Astrocyte (in vitro differentiated cells and primary cell): ENCODE results near the gene ITPK1. TPM values are rescaled to one million over a fixed set of nuclear protein-coding genes. Genes with fewer than 3 reads are reported as not detected.

Experiments used
- DNase-seq: peaks from one replicate; pipeline ENCODE4 v3.0.0-alpha.2; 2010; ENCODE audit warnings: low read depth
- FAIRE-seq: peaks from 2 replicates; lab custom pipeline; 2011; peaks lifted over from hg19 to GRCh38; lab: Jason Lieb, UNC
- H2AFZ ChIP-seq: 2 replicates; pipeline ENCODE4 v1.6.0; 2012; ENCODE audit warnings: low read depth, low read length, inconsistent platforms
- H3K27ac ChIP-seq: 2 replicates; pipeline ENCODE4 v1.5.1; 2011; ENCODE audit warnings: low read depth, low read length, inconsistent platforms
- H3K27me3 ChIP-seq: 2 replicates; pipeline ENCODE4 v1.6.0; 2011; ENCODE audit warnings: low read length, inconsistent platforms; ENCODE audit not compliant: insufficient read depth
- H3K36me3 ChIP-seq: 2 replicates; pipeline ENCODE4 v1.5.1; 2011; ENCODE audit warnings: low read length, inconsistent platforms; ENCODE audit not compliant: insufficient read depth
- H3K4me1 ChIP-seq: 2 replicates; pipeline ENCODE4 v1.5.1; 2011; ENCODE audit warnings: low read length, inconsistent platforms; ENCODE audit not compliant: insufficient read depth
- H3K4me2 ChIP-seq: 2 replicates; pipeline ENCODE4 v1.6.0; 2012; ENCODE audit warnings: low read length, inconsistent platforms
- H3K4me3 ChIP-seq: 2 replicates; pipeline ENCODE4 v1.5.1; 2011; ENCODE audit warnings: low read depth, mild to moderate bottlenecking, low read length, inconsistent platforms; ENCODE audit not compliant: insufficient read depth
- H3K79me2 ChIP-seq: 2 replicates; pipeline ENCODE4 v1.6.0; 2012; ENCODE audit warnings: mild to moderate bottlenecking, low read length, inconsistent platforms; ENCODE audit not compliant: insufficient read depth
- H3K9ac ChIP-seq: 2 replicates; pipeline ENCODE4 v1.6.0; 2012; ENCODE audit warnings: mild to moderate bottlenecking, low read length, inconsistent platforms
- H3K9me3 ChIP-seq: 2 replicates; pipeline ENCODE4 v1.5.1; 2012; ENCODE audit warnings: low read depth, mild to moderate bottlenecking, low read length, inconsistent platforms; ENCODE audit not compliant: insufficient read depth
- H4K20me1 ChIP-seq: 2 replicates; pipeline ENCODE4 v1.6.0; 2012; ENCODE audit warnings: low read length, inconsistent platforms; ENCODE audit not compliant: insufficient read depth
- H3K27ac Mint-ChIP-seq: one replicate; pipeline ENCODE4 v1.8.0; 2021; ENCODE audit warnings: mild to moderate bottlenecking, mixed read lengths; ENCODE audit not compliant: unreplicated experiment
- H3K27me3 Mint-ChIP-seq: one replicate; pipeline ENCODE4 v1.8.0; 2021; ENCODE audit warnings: low read depth, mixed read lengths; ENCODE audit not compliant: unreplicated experiment
- H3K36me3 Mint-ChIP-seq: one replicate; pipeline ENCODE4 v1.8.0; 2021; ENCODE audit warnings: low read depth, mixed read lengths; ENCODE audit not compliant: unreplicated experiment
- H3K4me1 Mint-ChIP-seq: one replicate; pipeline ENCODE4 v1.8.0; 2021; ENCODE audit warnings: low read depth, mixed read lengths; ENCODE audit not compliant: unreplicated experiment
- H3K4me3 Mint-ChIP-seq: one replicate; pipeline ENCODE4 v1.8.0; 2021; ENCODE audit warnings: mild to moderate bottlenecking, moderate library complexity, mixed read lengths; ENCODE audit not compliant: unreplicated experiment
- H3K9me3 Mint-ChIP-seq: one replicate; pipeline ENCODE4 v1.8.0; 2021; ENCODE audit warnings: mild to moderate bottlenecking, mixed read lengths; ENCODE audit not compliant: unreplicated experiment
- EZH2 ChIP-seq: IDR thresholded peaks from 2 replicates; pipeline ENCODE4 v1.6.1; 2012; ENCODE audit warnings: mild to moderate bottlenecking, low read length, inconsistent platforms; ENCODE audit not compliant: insufficient read depth
- total RNA-seq: library from RNA; stranded (reverse); gene quantifications from 2 replicates; pipeline ENCODE4 v1.2.1, GENCODE V29; 2021
- TF ChIP-seq, protein P1 (sequence below): IDR thresholded peaks from 2 replicates; pipeline ENCODE4 v1.5.1; 2011; ENCODE audit warnings: low read depth, mild to moderate bottlenecking, inconsistent platforms, low read length, moderate library complexity; ENCODE audit not compliant: insufficient read depth

ITPK1 gene
- total RNA-seq, 1 donor from 2014 or later: 13.0 TPM

DNA sequence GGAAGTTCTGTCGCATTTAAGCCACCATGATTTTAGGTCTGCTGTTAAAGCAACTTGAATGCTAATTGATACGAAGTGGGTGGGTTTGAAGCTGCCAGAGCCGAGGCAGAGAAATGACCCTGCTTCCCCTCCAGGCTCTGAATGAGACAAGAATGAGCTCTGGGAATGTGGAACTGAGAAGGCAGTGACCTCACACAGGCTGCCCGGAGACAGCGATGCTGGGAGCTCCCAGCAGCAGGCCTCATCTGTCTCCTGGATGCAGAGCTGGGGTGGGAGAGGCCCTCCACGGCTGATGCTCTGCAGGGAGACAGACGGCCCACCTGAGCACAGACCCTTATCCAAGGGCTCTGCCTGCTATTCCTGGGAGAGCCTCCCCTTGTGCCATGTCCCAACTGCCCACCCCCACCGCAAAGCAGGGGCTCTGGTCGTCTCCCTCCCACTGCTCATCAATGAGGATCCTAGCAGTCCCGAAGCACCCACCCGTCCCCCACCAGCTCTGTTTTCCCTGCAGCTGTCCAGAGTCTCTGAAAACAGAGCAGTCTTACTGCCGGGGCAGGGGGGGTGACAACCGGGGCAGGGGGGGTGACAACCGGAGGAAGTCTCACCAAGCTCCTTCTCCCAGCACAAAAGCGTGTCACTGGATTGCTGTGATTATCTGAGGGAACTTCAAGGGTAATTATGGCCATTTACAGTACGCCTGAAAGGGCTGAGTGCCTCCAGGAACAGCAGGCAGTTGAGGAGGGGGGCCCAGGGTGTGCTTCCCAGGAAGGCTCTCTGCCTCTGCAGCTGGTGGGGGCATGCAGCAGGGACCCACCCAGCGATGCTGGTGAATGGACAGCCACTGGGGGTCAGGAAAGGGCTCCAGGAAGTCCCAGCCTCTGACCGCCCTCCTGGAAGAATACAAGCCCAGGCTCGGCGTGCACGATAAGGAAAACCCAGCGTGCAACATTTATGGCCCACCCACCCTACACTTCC is 125.0 kb downstream of the ITPK1 start:
- Histone ChIP-seq H3K79me2 (no peaks in the 10 kb centered on the region), H3K27me3 (no peaks in the 10 kb centered on the region), H3K36me3 (no peaks in the 10 kb centered on the region), H3K4me1 (peaks cover 6% of the 10 kb centered on the region), H2AFZ (no peak overlapping the region), H3K4me3 (no peak overlapping the region), H3K27ac (no peak overlapping the region), H3K9me3 (no peaks in the 10 kb centered on the region), H4K20me1 (peaks cover 7% of the 10 kb centered on the region), H3K4me2 (no peak overlapping the region), H3K9ac (no peak overlapping the region)
- Mint-ChIP-seq H3K27me3 (peaks cover 22% of the 10 kb centered on the region), H3K4me3 (no peak overlapping the region), H3K27ac (no peak overlapping the region), H3K9me3 (peaks cover 6% of the 10 kb centered on the region), H3K4me1 (peaks cover 16% of the 10 kb centered on the region), H3K36me3 (peaks cover 6% of the 10 kb centered on the region)
- TF ChIP-seq, protein P1, sequence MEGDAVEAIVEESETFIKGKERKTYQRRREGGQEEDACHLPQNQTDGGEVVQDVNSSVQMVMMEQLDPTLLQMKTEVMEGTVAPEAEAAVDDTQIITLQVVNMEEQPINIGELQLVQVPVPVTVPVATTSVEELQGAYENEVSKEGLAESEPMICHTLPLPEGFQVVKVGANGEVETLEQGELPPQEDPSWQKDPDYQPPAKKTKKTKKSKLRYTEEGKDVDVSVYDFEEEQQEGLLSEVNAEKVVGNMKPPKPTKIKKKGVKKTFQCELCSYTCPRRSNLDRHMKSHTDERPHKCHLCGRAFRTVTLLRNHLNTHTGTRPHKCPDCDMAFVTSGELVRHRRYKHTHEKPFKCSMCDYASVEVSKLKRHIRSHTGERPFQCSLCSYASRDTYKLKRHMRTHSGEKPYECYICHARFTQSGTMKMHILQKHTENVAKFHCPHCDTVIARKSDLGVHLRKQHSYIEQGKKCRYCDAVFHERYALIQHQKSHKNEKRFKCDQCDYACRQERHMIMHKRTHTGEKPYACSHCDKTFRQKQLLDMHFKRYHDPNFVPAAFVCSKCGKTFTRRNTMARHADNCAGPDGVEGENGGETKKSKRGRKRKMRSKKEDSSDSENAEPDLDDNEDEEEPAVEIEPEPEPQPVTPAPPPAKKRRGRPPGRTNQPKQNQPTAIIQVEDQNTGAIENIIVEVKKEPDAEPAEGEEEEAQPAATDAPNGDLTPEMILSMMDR: no peak
- TF ChIP-seq EZH2: no peak
- DNase-seq (no peak), FAIRE-seq (no peak)

DNA sequence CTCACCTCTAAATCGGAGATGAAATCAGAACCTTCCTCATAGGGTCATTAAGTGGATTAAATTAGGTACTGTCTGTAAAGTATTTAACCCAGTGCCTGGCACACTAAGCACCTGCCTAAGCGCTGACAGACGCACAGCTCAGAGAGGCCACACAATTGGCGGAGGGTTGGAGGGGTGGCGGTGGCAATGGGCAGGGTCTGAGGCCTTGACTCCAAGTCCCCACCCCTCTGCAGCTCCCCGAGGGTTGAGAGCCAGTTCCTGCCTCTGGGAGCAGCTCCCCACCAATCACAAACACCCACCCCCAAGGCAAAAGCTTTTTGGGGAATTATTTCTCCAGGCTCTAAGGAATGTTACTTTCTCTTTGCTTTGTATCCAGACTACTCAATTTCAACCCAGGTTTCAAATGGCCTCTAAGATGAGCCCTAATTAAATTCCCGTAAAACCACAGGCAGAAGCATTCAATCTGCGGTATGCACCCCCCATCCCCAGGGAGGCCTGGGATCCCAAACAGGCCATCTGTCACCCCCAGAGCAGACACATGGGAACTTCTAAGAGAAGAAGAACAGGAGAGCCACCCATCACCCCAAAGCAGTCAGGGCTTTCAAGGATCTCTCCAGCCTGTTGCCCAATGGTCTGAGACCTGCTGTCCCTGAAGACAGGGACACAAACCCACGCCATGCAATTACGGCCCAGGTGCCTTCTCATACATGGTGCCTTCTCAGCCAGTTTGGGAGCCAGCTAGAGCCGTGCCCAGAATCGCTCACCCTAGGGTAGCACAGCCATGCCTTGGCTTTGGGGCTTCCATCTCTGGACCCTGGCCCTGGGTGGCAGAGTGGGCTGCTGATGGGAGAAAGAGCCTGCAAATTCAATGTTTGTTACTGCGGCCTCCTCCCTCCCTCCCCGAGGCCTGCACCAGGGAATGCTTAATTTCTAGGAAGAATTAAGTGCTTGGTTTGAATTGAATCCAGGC is 126.7 kb downstream of the ITPK1 start:
- Histone ChIP-seq H3K36me3 (no peaks in the 10 kb centered on the region), H3K9me3 (no peaks in the 10 kb centered on the region), H3K27me3 (no peaks in the 10 kb centered on the region), H3K79me2 (no peaks in the 10 kb centered on the region), H3K4me3 (no peak overlapping the region), H3K27ac (no peak overlapping the region), H3K4me2 (no peak overlapping the region), H3K9ac (no peak overlapping the region), H4K20me1 (peaks cover 7% of the 10 kb centered on the region), H2AFZ (no peak overlapping the region), H3K4me1 (peaks cover 6% of the 10 kb centered on the region)
- no peak overlapping the region for H3K4me3 Mint-ChIP-seq
- no peak for DNase-seq
- H3K27ac Mint-ChIP-seq: no peak overlapping the region
- H3K9me3 Mint-ChIP-seq: peaks cover 8% of the 10 kb centered on the region
- H3K4me1 Mint-ChIP-seq: peaks cover 14% of the 10 kb centered on the region
- no peak for FAIRE-seq
- TF ChIP-seq, protein P1: no peak
- no peak for TF ChIP-seq EZH2
- peaks cover 12% of the 10 kb centered on the region for H3K27me3 Mint-ChIP-seq
- H3K36me3 Mint-ChIP-seq: peaks cover 4% of the 10 kb centered on the region
